A172 (cell line): ENCODE data around the gene AVPI1. TPM values are rescaled to one million over a fixed set of nuclear protein-coding genes. Genes with fewer than 3 reads are reported as not detected.
"Not testable (repeated sequence)": the region's sequence is repeated elsewhere in the genome, so short reads cannot be mapped to it uniquely, and the experiment has no call there.

Experiments used
- DNase-seq: peaks from one replicate; pipeline ENCODE4 v3.0.0-alpha.2; 2015; ENCODE audit warnings: low spot score
- total RNA-seq: library from RNA; depleted of rRNA; stranded (reverse); fragments of >200 nt; shearing (Covaris generic); gene quantifications from 2 replicates; pipeline ENCODE4 v1.2.3, GENCODE V29; 2014

AVPI1 gene
- total RNA-seq, 1 experiment from 2014 or later, result 26.7 TPM

DNA sequence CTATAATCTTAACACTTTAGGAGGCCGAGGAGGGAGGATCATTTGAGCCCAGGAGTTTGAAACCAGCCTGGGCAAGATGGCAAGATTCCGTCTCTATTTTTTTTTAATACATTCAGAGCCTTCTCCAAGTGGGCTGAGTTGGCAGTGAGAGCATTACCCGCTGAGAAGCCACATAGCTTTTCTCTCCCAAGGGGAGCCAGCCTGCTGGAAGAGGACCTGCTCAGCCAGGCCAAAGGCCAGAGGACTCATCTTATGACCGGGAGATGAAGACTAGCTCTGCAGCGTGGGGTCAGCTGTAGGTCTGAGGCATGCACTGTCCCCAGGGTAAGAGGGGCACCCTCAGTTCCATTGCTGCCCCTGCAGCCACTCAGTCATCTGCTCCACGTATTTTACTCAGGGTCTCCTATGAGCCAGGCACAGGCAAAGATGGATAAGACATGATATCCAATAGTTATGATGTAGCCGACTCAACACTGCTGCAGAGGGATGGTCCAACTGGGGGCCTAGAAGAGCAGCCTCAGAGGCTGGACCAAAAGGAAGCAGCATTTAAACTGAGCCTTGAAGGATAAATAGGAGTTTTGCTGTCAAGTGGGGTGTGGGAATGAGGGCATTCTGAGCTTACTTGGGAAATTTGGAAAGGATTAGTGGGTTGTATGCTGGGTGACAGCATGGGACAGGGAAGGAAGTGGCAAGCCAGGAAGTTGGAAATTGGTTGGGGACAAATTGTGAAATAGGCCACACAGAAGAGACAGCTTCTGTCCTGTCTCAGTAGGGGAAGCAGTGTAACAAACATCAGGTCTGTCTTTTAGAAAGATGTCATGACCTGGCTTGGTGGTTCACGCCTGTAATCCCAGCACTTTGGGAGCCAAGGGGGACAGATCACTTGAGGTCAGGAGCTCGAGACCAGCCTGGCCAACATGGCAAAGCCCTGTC, 24.9 kb upstream of the AVPI1 start:
- DNase-seq, result no peak

DNA sequence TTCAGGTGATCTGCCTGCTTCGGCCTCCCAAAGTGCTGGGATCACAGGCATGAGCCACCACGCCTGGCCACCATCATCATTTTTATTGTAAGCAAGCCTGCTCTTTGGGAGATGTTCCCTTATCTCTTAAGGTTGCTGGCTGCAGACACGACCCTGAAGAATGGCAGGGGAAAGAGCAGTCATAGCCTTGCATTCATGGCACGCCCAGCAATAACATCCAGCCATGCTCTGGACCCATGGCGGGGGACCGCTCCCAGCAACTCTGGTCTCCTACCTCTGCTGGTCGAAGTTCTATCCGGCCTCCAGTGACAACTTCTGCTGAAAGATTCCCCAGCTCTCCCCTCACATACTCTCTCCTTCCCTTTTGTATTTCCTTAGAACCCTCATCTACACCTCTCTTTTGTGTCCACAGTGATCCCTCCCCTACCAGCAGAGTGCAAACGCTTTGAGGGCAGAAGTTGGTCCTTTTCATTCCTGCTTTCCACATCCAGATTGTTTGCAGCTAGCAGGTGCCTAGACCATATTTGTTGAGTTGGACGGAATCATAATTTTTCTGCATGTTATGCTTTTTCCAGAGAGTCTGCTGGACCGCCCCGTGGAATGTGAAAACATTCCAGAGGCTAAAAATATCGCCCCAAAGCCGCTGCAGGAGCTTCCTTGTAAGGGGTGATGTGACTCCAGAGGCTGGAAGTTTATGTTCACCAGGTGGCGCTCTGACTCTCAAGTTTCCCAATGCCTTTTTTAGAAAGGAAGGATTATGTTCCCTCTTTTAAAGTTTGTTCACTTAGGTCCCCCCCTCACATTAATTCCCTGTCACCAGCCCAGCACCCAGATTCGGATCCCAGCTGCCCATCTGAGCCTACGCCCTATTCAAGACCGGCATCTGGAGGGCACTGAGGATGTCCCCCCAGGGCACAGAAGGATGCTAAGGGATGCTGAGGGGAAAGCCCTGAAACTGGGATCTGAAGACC, 22.2 kb upstream of the AVPI1 start:
- DNase-seq, result peak; percentile 79

DNA sequence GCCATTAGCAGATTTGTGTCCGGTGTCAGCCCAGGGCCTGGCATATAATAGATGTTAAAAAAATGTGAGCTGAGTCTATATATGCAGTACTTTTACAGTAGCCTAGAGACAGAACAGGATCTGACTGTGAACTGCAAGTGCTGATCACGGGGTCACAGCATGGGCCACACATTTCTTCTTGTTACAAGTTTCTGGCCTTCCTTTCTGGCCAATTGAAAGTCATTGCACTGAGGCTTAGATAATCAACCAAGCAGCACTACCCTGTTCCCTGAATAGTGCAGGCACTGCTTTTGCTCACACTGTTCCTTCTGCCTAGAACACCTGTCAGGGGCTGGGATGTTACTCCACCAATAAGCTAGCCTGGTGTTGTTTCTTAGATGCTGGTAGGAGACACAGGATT, 21.1 kb upstream of the AVPI1 start:
- no peak for DNase-seq

DNA sequence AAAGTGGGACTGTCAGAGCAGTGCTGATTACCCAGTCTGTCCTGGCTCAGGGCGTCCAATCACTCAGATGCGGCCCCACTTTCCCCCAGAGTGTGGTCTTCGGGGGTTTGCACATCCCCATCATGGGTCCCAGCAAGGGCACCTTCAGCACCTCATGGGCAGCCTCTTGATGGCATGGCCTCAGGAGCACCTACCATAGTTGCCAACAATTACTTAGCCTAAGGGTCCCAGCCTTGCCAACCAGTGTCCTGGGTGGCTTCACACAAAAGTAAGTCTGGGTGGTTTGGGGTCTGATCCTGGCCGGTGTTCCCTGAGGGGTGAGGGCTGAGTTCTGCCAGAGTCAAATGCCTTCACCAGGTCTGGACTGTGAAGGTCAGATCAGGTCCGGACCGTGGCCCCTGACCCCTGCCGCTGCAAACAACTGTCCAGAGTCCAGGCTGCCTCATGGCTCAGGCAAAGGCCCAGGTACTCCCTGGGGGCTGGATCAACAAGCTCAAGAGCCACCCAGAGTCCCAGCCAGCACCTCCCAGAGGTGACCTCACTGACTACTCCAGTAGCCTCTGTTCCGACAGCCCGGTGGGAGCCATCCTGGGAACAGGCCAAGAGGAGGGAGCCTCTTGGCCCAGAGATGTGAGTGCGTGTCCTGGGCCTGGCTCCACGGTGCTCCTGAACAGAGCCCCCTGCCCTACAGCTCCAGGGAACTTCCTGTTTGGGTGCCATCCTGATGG, 20.3 kb upstream of the AVPI1 start:
- DNase-seq, result no peak

DNA sequence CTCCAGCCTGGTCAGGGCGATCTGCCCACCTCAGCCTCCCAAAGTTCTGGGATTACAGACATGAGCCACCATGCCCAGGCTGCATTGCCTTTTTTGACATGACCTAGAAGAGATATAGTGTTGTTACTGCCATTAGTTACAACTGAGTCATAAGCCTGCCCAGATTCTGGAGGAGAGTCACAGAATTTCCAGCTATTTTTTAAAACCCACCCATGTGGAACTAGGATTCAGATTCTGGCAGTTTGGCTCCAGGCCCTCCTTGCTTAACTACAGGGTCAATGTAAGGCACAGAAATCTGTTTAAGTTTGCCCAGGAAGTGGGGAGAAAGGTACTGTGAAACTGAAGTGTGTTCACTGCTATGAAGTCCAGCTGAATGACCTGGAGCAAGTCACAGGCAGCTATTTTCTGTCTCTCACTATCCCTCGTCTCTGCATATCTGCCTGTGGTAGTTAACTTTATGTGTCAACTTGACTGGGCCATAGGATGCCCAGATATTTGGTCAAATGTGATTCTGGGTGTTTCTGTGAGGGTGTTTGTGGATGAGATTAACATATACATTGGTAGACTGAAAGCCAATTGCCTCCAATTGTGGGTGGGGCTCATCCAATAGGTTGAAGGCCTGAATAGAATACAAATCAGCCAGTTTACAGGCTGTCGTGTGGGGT, 18.1 kb upstream of the AVPI1 start:
- no peak for DNase-seq

DNA sequence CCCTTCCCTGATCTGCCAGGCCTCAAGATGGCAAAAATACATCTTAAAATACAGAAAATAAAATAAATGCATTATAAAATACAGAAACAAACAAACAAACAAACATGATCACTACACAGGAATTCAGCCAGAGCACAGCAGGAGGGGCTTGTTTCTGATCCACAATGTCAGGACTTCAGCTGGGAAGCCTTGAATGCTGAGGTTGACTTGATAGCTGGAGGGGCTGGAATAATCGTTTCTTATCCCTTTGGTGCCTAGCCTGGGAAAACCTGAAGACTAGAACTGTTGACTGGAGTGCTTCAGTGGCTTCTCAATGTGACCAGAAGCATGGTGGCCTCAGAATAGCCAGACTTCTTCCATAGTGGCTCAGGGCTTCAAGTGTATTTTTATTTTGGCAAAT, 17.3 kb upstream of the AVPI1 start:
- DNase-seq, result no peak

DNA sequence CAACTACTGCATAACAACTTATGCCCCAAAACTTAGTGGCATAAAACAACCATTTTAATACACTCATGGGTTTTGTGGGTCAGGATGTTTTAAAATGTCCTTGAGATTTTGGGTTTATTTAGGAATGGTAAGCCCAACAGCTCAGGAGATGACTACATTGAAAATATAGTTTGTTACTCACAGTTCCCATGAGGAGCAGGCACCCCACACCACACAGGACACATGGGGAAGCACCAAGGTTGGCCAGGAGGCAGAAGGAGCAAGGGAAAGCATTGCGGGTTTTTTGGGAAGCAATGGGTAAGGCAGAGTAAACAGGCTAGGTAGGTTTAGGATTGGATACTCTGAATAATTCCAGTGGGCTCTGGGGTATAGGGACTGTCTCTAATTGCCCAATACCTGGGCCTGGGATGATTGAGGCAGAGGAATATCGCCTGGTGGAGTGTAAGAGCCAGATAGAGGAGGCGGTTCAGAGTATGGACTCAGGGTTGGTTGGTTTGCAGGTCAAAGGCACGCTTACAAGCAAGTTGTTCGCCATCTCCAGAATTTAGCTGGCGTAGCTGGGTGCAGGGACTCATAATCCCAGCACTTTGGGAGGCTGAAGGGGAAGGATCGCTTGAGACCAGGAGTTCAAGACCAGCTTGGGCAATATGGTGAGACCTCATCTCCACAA, 16.5 kb upstream of the AVPI1 start:
- DNase-seq, result no peak

DNA sequence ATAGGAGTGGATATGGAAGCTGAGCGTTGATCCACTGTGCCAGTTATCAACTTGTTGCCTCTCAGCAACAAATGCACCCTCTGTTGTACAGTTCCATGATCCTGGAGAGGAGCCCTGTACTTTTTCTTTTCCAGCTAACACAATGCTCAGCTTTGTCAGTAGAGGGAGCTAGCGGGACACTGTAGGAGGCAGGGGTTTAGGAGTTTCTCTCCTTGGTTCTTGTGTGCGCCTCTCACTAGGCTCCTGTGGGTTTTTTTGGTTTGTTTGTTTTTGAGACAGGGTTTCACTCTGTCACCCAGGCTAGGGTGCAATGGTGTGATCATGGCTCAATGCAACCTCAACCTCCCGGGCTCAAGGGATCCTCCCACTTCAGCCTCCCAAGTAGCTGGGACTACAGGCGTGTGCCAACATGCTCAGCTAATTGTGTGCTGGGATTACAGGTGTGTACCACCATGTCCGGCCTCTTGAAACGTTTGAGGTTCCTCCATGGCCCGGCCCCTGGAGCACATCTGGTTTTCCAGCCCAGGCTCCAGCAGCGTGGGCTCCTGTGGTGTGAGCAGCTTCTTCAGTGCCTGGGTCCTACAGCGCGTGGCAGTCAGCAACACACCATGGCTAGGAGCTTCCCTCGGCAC, 14.5 kb upstream of the AVPI1 start:
- DNase-seq, result peak; percentile 73

DNA sequence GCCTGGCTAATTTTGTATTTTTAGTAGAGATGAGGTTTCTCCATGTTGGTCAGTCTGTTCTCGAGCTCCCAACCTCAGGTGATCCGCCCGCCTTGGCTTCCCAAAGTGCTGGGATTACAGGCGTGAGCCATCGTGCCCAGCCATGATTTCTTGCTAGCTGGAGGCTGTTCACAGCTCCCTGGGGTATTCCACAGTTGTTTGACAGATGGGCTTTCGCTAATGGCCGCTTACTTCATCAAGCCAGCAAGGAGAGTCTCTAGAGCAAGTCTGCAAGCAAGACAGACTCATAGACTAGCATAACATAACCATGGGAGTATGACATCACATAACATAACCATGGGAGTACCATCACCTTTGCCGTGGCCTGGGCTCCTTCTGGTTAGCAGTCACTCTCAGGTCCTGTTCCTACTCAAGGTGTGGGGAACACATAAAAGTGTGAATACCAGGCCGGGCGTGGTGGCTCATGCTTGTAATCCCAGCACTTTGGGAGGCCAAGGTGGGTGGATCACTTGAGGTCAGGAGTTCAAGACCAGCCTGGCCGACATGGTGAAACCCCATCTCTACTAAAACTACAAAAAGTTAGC, 11.1 kb upstream of the AVPI1 start:
- not testable (repeated sequence) for DNase-seq

DNA sequence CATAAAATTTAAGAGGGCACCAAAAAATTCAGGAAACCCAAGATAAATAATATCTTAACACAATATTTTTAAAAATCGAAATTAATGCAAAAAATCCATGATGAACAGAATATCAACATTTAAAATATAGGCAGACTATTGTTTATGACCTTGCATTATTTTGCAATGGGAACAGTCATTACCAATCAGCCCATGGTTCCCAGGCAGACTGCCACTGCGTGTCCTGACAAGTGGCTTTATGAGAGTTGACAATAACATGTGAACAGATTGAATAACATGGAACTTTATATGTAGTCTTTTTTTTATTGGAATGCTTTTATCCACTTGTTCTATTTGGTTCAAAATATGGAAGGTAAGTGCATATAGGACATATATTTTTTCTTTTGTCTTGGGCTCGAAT, 3.1 kb upstream of the AVPI1 start:
- DNase-seq, result peak; percentile 16

DNA sequence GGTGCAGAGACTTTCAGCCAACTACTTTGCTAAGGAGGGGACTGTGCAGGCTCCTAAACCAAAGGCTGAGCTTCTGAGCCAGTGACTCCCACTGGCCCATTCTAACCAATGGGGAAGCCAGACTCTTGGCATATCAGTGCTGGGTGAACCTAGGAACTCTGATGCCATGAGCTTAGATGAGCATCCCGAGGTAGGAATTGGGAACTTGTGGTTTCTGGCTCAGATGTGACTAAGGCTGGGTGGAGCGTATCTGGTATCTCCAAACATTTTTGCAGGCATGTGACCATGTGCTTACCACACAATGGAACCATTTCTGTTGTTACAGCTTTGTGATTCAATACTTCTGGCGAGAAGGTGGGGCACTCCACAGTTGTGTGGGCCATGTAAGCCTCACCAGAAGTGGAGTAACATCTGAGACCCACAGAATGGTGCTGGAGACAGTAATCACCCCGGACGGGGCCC, 2.5 kb upstream of the AVPI1 start:
- peak; percentile 99 for DNase-seq

DNA sequence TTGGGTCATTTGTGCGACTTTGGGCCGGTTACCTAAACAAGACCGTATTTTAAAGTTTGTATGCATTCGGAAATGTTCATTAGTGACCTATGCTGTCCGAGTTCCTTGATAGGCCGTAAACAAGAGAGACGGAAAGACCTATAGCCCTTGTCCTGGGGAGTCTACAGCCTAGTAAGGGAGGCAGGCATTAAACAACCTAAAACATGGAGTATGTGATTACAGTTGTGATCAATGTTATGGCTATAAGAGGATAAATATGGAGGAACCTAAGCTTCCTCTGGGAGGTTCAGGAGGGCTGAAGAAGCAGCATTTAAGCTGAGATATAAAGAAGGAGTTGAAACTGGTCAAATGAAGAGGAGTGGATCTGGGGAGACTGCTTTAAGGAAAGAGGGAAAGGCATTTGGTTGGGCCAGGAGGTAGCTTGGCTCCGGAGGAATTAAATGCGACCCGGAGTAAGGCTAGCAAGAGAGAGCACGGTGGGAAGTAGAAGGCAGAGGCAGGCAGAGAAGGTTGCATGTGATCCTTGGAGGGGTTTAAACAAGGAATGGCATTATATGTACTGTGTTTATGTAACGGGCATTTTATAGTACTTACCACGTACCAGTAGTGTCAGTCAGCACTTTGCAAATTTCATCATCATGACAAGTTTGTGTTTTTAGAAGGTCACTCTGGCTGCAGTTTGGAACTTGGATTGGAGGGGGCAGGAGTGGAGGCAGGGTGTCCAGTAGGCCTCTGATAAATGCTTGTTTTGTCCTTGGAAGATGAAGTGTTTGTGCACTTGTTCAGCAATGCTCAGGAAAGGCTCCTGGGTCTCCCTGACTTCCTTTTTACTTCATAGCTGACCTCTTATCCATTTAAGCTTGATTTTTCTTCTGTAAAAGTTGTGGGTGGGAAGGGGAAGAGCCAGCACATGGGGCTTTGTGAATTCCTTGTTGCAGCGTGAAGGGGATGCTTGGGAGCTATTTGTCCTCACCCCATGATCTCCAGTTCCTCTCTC, 1.0 kb upstream of the AVPI1 start:
- DNase-seq, result peak; percentile 59

DNA sequence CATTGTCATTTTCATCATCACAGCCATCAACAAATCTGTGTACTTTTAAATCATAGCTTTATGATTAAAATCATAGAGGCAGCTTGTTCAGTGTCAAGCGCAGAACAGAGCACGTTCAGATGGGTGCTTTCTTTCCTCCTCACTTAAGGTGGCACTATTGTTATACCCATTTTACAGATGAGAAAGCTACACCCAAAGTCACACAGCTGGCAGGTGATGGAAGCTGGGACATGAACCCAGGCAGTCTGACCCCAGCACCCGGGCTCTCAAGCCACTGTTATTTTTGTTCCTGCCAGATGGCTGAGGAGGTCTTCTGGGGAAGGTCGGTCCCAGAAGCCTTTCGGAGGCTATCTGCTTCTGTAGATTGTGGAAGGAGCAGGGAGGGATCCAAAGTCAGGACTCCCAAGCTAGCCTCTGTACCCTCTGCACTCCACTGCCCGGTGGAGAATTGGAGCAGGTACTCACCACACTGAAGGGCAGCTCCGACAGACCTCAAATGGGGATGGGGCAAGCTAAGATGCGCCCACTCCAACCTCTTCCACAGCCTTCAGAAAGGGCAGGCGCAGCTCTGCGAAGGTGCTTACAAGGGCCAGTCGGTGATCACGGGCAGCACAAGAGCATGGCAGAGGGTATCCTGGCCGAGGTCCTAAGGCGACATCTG, 610 bp downstream of the AVPI1 start:
- peak; percentile 16 for DNase-seq

DNA sequence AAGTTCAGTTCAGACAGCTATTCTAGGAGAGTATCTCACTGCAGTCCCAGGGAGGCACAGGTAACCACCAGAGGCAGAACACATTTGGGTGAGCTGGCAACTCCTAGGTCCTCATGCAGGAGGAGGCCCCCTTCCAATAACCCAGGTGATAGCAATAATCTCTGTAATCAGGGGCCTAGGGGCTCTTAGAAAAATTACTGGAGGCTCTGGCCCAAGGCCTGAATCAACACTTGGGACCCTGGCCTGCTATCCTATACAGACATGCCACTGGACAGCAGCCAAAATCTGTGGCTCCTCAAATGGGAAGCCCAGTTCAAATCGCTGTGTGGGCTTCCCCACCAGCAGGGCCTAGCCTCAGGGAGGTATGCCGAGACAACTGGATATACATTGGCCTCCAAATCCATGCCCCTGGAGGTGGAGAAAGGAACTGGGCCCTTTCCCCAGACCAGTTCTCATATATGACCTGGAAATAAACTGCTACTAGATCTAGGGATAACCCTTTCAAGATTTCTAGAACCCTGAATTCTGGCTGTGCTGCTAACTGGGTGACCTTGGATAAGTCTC, 1.6 kb downstream of the AVPI1 start:
- DNase-seq, result peak; percentile 16

DNA sequence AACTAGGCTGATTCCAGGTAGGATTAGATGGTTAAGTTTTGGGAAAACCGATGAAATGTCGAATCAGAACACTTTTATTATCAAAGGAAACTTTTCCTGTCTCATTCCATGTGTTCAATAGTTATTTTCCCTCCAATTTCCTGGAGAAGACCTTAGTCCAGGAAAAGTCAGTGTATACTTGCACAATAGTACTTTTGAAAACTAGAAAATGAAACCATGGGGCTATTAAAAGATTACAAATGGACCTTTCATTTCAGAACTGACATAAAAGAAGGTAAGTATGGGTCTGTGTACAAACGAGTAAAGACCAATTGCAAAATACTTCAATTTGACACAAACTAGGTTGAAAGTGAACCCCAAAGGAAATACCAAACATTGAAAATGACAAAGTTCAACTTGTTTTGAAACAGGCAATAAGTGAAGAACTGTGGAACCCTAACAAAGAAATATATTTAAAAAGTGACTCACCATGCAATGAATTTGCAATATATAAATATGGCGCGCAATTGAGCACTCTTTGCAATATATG, 2.1 kb downstream of the AVPI1 start:
- DNase-seq, result no peak

DNA sequence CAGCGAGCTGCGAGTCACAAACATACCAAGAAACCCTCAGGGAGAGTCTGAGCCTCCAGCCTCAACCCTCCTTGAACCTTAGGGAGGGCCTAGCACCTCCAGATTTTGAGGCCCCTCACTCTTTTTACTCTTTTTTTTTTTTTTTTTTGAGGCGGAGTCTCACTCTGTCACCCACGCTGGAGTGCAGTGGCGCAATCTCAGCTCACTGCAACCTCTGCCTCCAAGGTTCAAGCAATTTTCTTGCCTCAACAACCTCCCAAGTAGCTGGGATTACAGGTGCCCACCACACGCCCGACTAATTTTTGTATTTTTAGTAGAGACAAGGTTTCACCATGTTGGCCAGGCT, 2.7 kb downstream of the AVPI1 start:
- not testable (repeated sequence) for DNase-seq
